ENCODE measurements around the gene PPIP5K1.

The PPIP5K1 gene

DNA sequence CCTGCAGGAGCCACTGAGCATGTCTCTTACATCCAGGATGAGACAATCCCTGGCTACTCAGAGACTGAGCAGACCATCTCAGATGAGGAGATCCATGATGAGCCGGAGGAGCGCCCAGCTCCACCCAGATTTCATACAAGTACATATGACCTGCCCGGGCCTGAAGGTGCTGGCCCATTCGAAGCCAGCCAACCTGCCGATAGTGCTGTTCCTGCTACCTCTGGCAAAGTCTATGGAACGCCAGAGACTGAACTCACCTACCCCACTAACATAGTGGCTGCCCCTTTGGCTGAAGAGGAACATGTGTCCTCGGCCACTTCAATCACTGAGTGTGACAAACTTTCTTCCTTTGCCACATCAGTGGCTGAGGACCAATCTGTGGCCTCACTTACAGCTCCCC lies 66.4 kb downstream of the PPIP5K1 start:
- TF ChIP-seq, protein P1, sequence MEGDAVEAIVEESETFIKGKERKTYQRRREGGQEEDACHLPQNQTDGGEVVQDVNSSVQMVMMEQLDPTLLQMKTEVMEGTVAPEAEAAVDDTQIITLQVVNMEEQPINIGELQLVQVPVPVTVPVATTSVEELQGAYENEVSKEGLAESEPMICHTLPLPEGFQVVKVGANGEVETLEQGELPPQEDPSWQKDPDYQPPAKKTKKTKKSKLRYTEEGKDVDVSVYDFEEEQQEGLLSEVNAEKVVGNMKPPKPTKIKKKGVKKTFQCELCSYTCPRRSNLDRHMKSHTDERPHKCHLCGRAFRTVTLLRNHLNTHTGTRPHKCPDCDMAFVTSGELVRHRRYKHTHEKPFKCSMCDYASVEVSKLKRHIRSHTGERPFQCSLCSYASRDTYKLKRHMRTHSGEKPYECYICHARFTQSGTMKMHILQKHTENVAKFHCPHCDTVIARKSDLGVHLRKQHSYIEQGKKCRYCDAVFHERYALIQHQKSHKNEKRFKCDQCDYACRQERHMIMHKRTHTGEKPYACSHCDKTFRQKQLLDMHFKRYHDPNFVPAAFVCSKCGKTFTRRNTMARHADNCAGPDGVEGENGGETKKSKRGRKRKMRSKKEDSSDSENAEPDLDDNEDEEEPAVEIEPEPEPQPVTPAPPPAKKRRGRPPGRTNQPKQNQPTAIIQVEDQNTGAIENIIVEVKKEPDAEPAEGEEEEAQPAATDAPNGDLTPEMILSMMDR (IDR thresholded peaks at IDR 0.05; ENCODE audit: extremely low read depth, insufficient read depth, missing control alignments), result no peak
- in situ Hi-C loops (cut with MboI; ENCODE audit: low pct_unique_long_range_greater_than_20kb, low sequenced_read_pairs, unreplicated experiment), result no loop called here
- no peak for DNase-seq (ENCODE audit: low spot score)

GRCh38 chr15:43522247-43522646 lies 67.8 kb downstream of the PPIP5K1 start:
- TF ChIP-seq, protein P1 (IDR thresholded peaks at IDR 0.05; ENCODE audit: extremely low read depth, insufficient read depth, missing control alignments), result no peak
- no peak for DNase-seq (ENCODE audit: low spot score)
- in situ Hi-C loops (cut with MboI; ENCODE audit: low pct_unique_long_range_greater_than_20kb, low sequenced_read_pairs, unreplicated experiment), result no loop called here

- in situ Hi-C loops (cut with MboI; ENCODE audit: low pct_unique_long_range_greater_than_20kb, low sequenced_read_pairs, unreplicated experiment), result no loop called here
- TF ChIP-seq, protein P1 (IDR thresholded peaks at IDR 0.05; ENCODE audit: extremely low read depth, insufficient read depth, missing control alignments), result no peak
- DNase-seq (ENCODE audit: low spot score), result no peak
These were observed 68.6 kb downstream of the PPIP5K1 start for GRCh38 chr15:43521419-43521818.

DNA sequence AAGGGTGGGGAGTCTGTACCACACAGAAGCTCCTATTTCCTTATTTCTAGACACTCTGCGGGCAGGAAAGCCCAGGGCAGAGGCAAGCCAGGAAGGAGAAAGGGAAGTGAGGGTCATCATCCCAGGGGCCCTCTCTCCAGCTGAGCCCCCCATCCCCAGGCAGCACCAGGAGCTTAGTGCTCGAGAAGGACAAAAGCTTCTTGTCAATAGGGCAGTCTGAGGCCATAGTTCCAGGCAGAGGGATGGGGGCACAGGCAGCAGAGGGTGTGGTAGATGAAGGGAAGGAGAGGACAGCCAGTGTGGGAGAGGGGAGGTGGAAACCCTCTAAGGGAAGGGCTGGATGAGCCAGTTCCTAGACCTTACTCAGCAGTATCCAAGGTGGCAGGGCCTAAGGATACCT lies 69.9 kb downstream of the PPIP5K1 start:
- TF ChIP-seq, protein P1 (IDR thresholded peaks at IDR 0.05; ENCODE audit: extremely low read depth, insufficient read depth, missing control alignments), result no peak
- no peak for DNase-seq (ENCODE audit: low spot score)
- in situ Hi-C loops (cut with MboI; ENCODE audit: low pct_unique_long_range_greater_than_20kb, low sequenced_read_pairs, unreplicated experiment), result no loop called here

DNA sequence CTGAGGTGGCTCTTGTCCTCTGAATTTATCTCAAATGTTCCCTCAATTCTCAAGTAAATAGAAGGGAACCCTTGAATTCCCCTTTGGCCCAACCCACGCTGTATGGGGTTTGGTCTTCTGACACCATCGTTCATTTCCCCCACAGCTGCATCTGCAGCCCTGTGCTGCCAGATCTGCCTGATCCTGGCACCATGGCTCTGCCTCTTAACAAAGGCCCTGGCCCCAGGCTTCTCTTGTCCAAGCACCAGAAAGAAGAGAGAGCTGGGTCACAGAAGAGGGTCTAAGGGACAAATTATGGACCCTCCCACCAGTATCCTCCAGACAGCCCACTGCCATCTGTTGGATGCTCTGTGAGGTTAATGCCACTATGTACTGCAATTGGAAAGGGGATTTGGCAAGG lies 70.8 kb downstream of the PPIP5K1 start:
- DNase-seq (ENCODE audit: low spot score), result no peak
- TF ChIP-seq, protein P1 (IDR thresholded peaks at IDR 0.05; ENCODE audit: extremely low read depth, insufficient read depth, missing control alignments), result no peak
- in situ Hi-C loops (cut with MboI; ENCODE audit: low pct_unique_long_range_greater_than_20kb, low sequenced_read_pairs, unreplicated experiment), result no loop called here

- TF ChIP-seq, protein P1 (IDR thresholded peaks at IDR 0.05; ENCODE audit: extremely low read depth, insufficient read depth, missing control alignments), result no peak
- DNase-seq (ENCODE audit: low spot score), result peak; percentile 23
- in situ Hi-C loops (cut with MboI; ENCODE audit: low pct_unique_long_range_greater_than_20kb, low sequenced_read_pairs, unreplicated experiment), result no loop called here
These were observed 71.7 kb downstream of the PPIP5K1 start for GRCh38 chr15:43518197-43518761.

All from GM13977 (cell line).